ENCODE results near the gene CCNYL1. TPM values are rescaled to one million over a fixed set of nuclear protein-coding genes. Genes with fewer than 3 reads are reported as not detected.
"Not testable (repeated sequence)": the region's sequence is repeated elsewhere in the genome, so short reads cannot be mapped to it uniquely, and the experiment has no call there.

Gene CCNYL1
- total RNA-seq, 1 donor from 2014 or later: 13.5 TPM

- peak; percentile 83 for ATAC-seq (ENCODE audit: low read depth)
- DNase-seq: no peak
- H3K27ac Mint-ChIP-seq: no peak overlapping the region
- H3K4me3 Mint-ChIP-seq: no peak overlapping the region
- intact Hi-C loops (cut with micrococcal nuclease): no loop called here
- ChIA-PET POLR2A (interaction anchor here (0.6 to 1.7 kb wide), 3 partner anchors 14 to 67 kb away, joined by 3 read pairs; partner anchors contain the start of gene METTL21A), CTCF (interaction anchor here (0.7 to 1.5 kb wide), 8 partner anchors 8 to 380 kb away, joined by 3 to 12 read pairs (median 4); partner anchors contain the start of genes CCNYL1 and METTL21A)
- H3K9me3 Mint-ChIP-seq: no peaks in the 10 kb centered on the region
- no peaks in the 10 kb centered on the region for H3K27me3 Mint-ChIP-seq
- no peaks in the 10 kb centered on the region for H3K36me3 Mint-ChIP-seq (ENCODE audit: low read depth)
- H3K4me1 Mint-ChIP-seq: peaks cover 4% of the 10 kb centered on the region
- no peak for TF ChIP-seq CTCF (IDR thresholded peaks at IDR 0.05)
These were observed 19.0 kb upstream of the CCNYL1 start for GRCh38 chr2:207692206-207693065.

- intact Hi-C loops (cut with micrococcal nuclease): no loop called here
- H3K9me3 Mint-ChIP-seq: no peaks in the 10 kb centered on the region
- POLR2A ChIA-PET: interaction anchor here (1.1 kb wide), 1 partner anchor 13 kb away, joined by 3 read pairs; no protein-coding TSS in a partner anchor
- no peak for TF ChIP-seq CTCF (IDR thresholded peaks at IDR 0.05)
- ATAC-seq (ENCODE audit: low read depth): no peak
- no peak for DNase-seq
- no peak overlapping the region for H3K27ac Mint-ChIP-seq
- no peaks in the 10 kb centered on the region for H3K36me3 Mint-ChIP-seq (ENCODE audit: low read depth)
- CTCF ChIA-PET: interaction anchor here (0.6 to 1.5 kb wide), 3 partner anchors 17 to 379 kb away, joined by 3 read pairs; partner anchors contain the start of gene CCNYL1
- H3K4me3 Mint-ChIP-seq: no peak overlapping the region
- no peaks in the 10 kb centered on the region for H3K27me3 Mint-ChIP-seq
- peaks cover 4% of the 10 kb centered on the region for H3K4me1 Mint-ChIP-seq
These were observed 17.7 kb upstream of the CCNYL1 start for GRCh38 chr2:207693641-207694249.

GRCh38 chr2:207694811-207695281 lies 16.6 kb upstream of the CCNYL1 start:
- Mint-ChIP-seq H3K4me3 (no peak overlapping the region), H3K27ac (no peak overlapping the region), H3K9me3 (no peaks in the 10 kb centered on the region), H3K36me3 (ENCODE audit: low read depth) (no peaks in the 10 kb centered on the region), H3K4me1 (peaks cover 4% of the 10 kb centered on the region), H3K27me3 (no peaks in the 10 kb centered on the region)
- ATAC-seq (ENCODE audit: low read depth): no peak
- POLR2A ChIA-PET: no interaction called here
- no peak for TF ChIP-seq CTCF (IDR thresholded peaks at IDR 0.05)
- intact Hi-C loops (cut with micrococcal nuclease): no loop called here
- CTCF ChIA-PET: no interaction called here
- DNase-seq: no peak

- ATAC-seq (ENCODE audit: low read depth) (no peak), DNase-seq (no peak)
- Mint-ChIP-seq H3K36me3 (ENCODE audit: low read depth) (no peaks in the 10 kb centered on the region), H3K27ac (no peak overlapping the region), H3K4me3 (no peak overlapping the region), H3K27me3 (no peaks in the 10 kb centered on the region), H3K9me3 (no peaks in the 10 kb centered on the region), H3K4me1 (peaks cover 4% of the 10 kb centered on the region)
- TF ChIP-seq CTCF (IDR thresholded peaks at IDR 0.05): no peak
- CTCF ChIA-PET: no interaction called here
- intact Hi-C loops (cut with micrococcal nuclease): no loop called here
- POLR2A ChIA-PET: interaction anchor here (0.6 to 0.8 kb wide), 2 partner anchors 9 to 17 kb away, joined by 3 read pairs; no protein-coding TSS in a partner anchor
These were observed 16.1 kb upstream of the CCNYL1 start for GRCh38 chr2:207695293-207695692.

- H3K4me1 Mint-ChIP-seq; H3K36me3 Mint-ChIP-seq (ENCODE audit: low read depth); H3K27ac Mint-ChIP-seq; ATAC-seq (ENCODE audit: low read depth); DNase-seq; intact Hi-C loops (cut with micrococcal nuclease); H3K4me3 Mint-ChIP-seq; H3K9me3 Mint-ChIP-seq; POLR2A ChIA-PET; CTCF ChIA-PET; H3K27me3 Mint-ChIP-seq: not testable (repeated sequence)
These were observed 14.5 kb upstream of the CCNYL1 start for GRCh38 chr2:207696911-207697310.

All from activated B cell treated with CpG ODN at 0.5 μM for 24 hours (primary cell).